Measurements from ENCODE around the gene ARF1.

The ARF1 gene

GRCh38 chr1:228106800-228107054 is 24.2 kb downstream of the ARF1 start:
- no peak for DNase-seq (ENCODE audit: low read depth)
- TF ChIP-seq CTCF (conservative IDR thresholded peaks at IDR 0.05; ENCODE audit: low read length) = no peak

GRCh38 chr1:228107636-228108035 is 25.1 kb downstream of the ARF1 start:
- no peak for DNase-seq (ENCODE audit: low read depth)
- TF ChIP-seq CTCF (conservative IDR thresholded peaks at IDR 0.05; ENCODE audit: low read length) = no peak
- H3K4me3 ChIP-seq (ENCODE audit: low read length) = no peak overlapping the region

More at GRCh38 chr1:228106800-228107054, 24.2 kb downstream of the ARF1 start:
- no peak overlapping the region for H3K4me3 ChIP-seq (ENCODE audit: low read length)

- TF ChIP-seq CTCF (conservative IDR thresholded peaks at IDR 0.05; ENCODE audit: low read length) = no peak
Measured at GRCh38 chr1:228108055-228108690, 25.7 kb downstream of the ARF1 start.

GRCh38 chr1:228108742-228109072 is 26.2 kb downstream of the ARF1 start:
- peak overlapping the region; percentile 98 for H3K4me3 ChIP-seq (ENCODE audit: low read length)
- TF ChIP-seq CTCF (conservative IDR thresholded peaks at IDR 0.05; ENCODE audit: low read length) = no peak
- no peak for DNase-seq (ENCODE audit: low read depth)

More at GRCh38 chr1:228108055-228108690, 25.7 kb downstream of the ARF1 start:
- no peak for DNase-seq (ENCODE audit: low read depth)
- H3K4me3 ChIP-seq (ENCODE audit: low read length) = peak overlapping the region; percentile 98

GRCh38 chr1:228109073-228109961 is 26.8 kb downstream of the ARF1 start, which contains the start of gene MRPL55:
TSS of gene MRPL55 (minus strand) at chr1:228109299. CDS start at chr1:228108260, 1,039 bp downstream.
- no peak; the same call in 1 of the 2 replicates for TF ChIP-seq CTCF (conservative IDR thresholded peaks at IDR 0.05; ENCODE audit: low read length)
- H3K4me3 ChIP-seq (ENCODE audit: low read length) = peak within 1 kb of the TSS; percentile 98
- DNase-seq (ENCODE audit: low read depth) = peak; percentile 93

GRCh38 chr1:228109962-228110488 is 27.5 kb downstream of the ARF1 start:
- H3K4me3 ChIP-seq (ENCODE audit: low read length) = peak overlapping the region; percentile 98
- DNase-seq (ENCODE audit: low read depth) = peak; percentile 50
- no peak for TF ChIP-seq CTCF (conservative IDR thresholded peaks at IDR 0.05; ENCODE audit: low read length)
